Muscle of back (tissue), 11 donors: ENCODE measurements around the gene BCL2L13. TPM values are rescaled to one million over a fixed set of nuclear protein-coding genes. Genes with fewer than 3 reads are reported as not detected.
A peak's percentile ranks its signal among the peaks of the same experiment; 100 is the strongest.
"Not testable (repeated sequence)": the region's sequence is repeated elsewhere in the genome, so short reads cannot be mapped to it uniquely, and the experiment has no call there.

Experiments used
- DNase-seq, 3 donors: peaks; one replicate each; pipeline versions ENCODE4 v3.0.0 to v3.0.0-alpha.2; 2013
- polyA plus RNA-seq, 10 donors: library from polyadenylated mRNA; unstranded; fragments of 120-200 nt; gene quantifications; one replicate each; pipeline ENCODE4 v1.2.1, GENCODE V29; 2013; ENCODE audit not compliant: insufficient read length in 10 of 10

Gene BCL2L13
- polyA plus RNA-seq, 10 donors = 32.0 to 50.0 (median 42.4) TPM

- DNase-seq = no peak
Measured at GRCh38 chr22:17692841-17693240, 54.3 kb downstream of the BCL2L13 start.

- DNase-seq = no peak
Measured at GRCh38 chr22:17694193-17694592, 55.6 kb downstream of the BCL2L13 start.

GRCh38 chr22:17694752-17695151 lies 56.2 kb downstream of the BCL2L13 start:
- no peak for DNase-seq

- no peak for DNase-seq
Measured at GRCh38 chr22:17695986-17696385, 57.4 kb downstream of the BCL2L13 start.

- not testable (repeated sequence) for DNase-seq
Measured at GRCh38 chr22:17697196-17697595, 58.6 kb downstream of the BCL2L13 start.

GRCh38 chr22:17698276-17698675 lies 59.7 kb downstream of the BCL2L13 start:
- DNase-seq = not testable (repeated sequence)

- no peak for DNase-seq
Measured at GRCh38 chr22:17698948-17699347, 60.4 kb downstream of the BCL2L13 start.

- DNase-seq = no peak
Measured at GRCh38 chr22:17699696-17700340, 61.3 kb downstream of the BCL2L13 start.

- no peak for DNase-seq
Measured at GRCh38 chr22:17700778-17701177, 62.2 kb downstream of the BCL2L13 start.

- no peak for DNase-seq
Measured at GRCh38 chr22:17703811-17704210, 65.3 kb downstream of the BCL2L13 start.

GRCh38 chr22:17705546-17705945 lies 67.0 kb downstream of the BCL2L13 start:
- DNase-seq = no peak

- peak in 2 of 3 donors; percentile 46 to 69 for DNase-seq
Measured at GRCh38 chr22:17705951-17706900, 67.7 kb downstream of the BCL2L13 start.

GRCh38 chr22:17706947-17707346 lies 68.4 kb downstream of the BCL2L13 start:
- DNase-seq = no peak

- no peak for DNase-seq
Measured at GRCh38 chr22:17707526-17707925, 69.0 kb downstream of the BCL2L13 start.

GRCh38 chr22:17710023-17710422 lies 71.5 kb downstream of the BCL2L13 start:
- no peak for DNase-seq

GRCh38 chr22:17712441-17712840 lies 73.9 kb downstream of the BCL2L13 start:
- DNase-seq = no peak

GRCh38 chr22:17716529-17716928 lies 78.0 kb downstream of the BCL2L13 start:
- DNase-seq = no peak

GRCh38 chr22:17717708-17718107 lies 79.2 kb downstream of the BCL2L13 start:
- no peak for DNase-seq

- no peak for DNase-seq
Measured at GRCh38 chr22:17719911-17720310, 81.4 kb downstream of the BCL2L13 start.

GRCh38 chr22:17724241-17724640 lies 85.7 kb downstream of the BCL2L13 start:
- DNase-seq = no peak

GRCh38 chr22:17724678-17725499 lies 86.3 kb downstream of the BCL2L13 start:
- DNase-seq = no peak

GRCh38 chr22:17725500-17725796 lies 86.9 kb downstream of the BCL2L13 start:
- DNase-seq = no peak
